ENCODE measurements around the gene TLE6. TPM values are rescaled to one million over a fixed set of nuclear protein-coding genes. Genes with fewer than 3 reads are reported as not detected.

TLE6 gene
- total and polyA plus RNA-seq, 2 of the 8 experiments (the other 6 are each of a cell fraction or from before 2014, with no cell fraction given): 2.5 to 2.9 TPM

- FAIRE-seq: no peak
- Histone ChIP-seq H3K36me3 (ENCODE audit: control insufficient read depth in 2 of 4, insufficient read depth in 4 of 4, low read length in 3 of 4) (no peaks in the 10 kb centered on the region), H3K4me2 (ENCODE audit: insufficient read depth in 1 of 2, low read depth in 2 of 2, low read length in 2 of 2) (peak overlapping the region; percentile 18 to 53; a peak in 3 of 4 replicates), H3K9me3 (ENCODE audit: insufficient read depth in 2 of 2, low read depth in 1 of 2, low read length in 1 of 2) (no peaks in the 10 kb centered on the region), H4K20me1 (replicated peaks in 1 of 2; ENCODE audit: control insufficient read depth in 1 of 2, insufficient read depth in 2 of 2, low read length in 2 of 2) (no peaks in the 10 kb centered on the region), H2AFZ (ENCODE audit: low read length) (no peak overlapping the region), H2BK20ac (ENCODE audit: low read length) (no peak overlapping the region), H3K4ac (replicated peaks; ENCODE audit: insufficient read length, low read depth, low read length) (no peak overlapping the region), H3K9ac (replicated peaks in 1 of 4; ENCODE audit: extremely low read depth in 1 of 4, low read depth in 3 of 4, low read length in 3 of 4) (no peak overlapping the region), H3K18ac (ENCODE audit: extremely low read depth, low read length) (0 out of 2 replicates have a peak overlapping the region, but pooled peaks have one; percentile 13), H2BK15ac (ENCODE audit: low read length) (no peak overlapping the region), H3K23me2 (ENCODE audit: low read depth, low read length) (peaks cover 2% of the 10 kb centered on the region; the same call in 1 of the 2 replicates), H4K5ac (ENCODE audit: insufficient read length, low read depth, low read length) (no peak overlapping the region), H2BK5ac (ENCODE audit: low read depth, low read length) (0 out of 2 replicates have a peak overlapping the region, but pooled peaks have one; percentile 82), H2BK120ac (replicated peaks; ENCODE audit: low read depth, low read length) (no peak overlapping the region), H4K91ac (replicated peaks; ENCODE audit: insufficient read length, low read length) (no peak overlapping the region), H3K14ac (ENCODE audit: insufficient read length) (no peak overlapping the region), H3K56ac (replicated peaks; ENCODE audit: insufficient read length, low read depth, low read length) (no peak overlapping the region), H2BK12ac (ENCODE audit: low read depth, low read length) (no peak overlapping the region), H2AK5ac (ENCODE audit: low read depth, low read length) (no peak overlapping the region), H3K27ac (ENCODE audit: low read depth, low read length) (no peak overlapping the region), H3K79me1 (ENCODE audit: low read depth, low read length) (no peaks in the 10 kb centered on the region), H3K27me3 (replicated peaks in 1 of 4; ENCODE audit: control insufficient read depth in 3 of 4, extremely low read depth in 1 of 4, insufficient read depth in 3 of 4, low read length in 3 of 4) (peaks cover 0 to 5% (median 2%) of the 10 kb centered on the region in 4 experiments; a peak in 2 of 7 replicates), H3K79me2 (ENCODE audit: control insufficient read depth in 1 of 2, insufficient read depth in 2 of 2, low read length in 2 of 2) (no peaks in the 10 kb centered on the region), H4K8ac (ENCODE audit: extremely low read depth, insufficient read depth, low read length) (no peak overlapping the region), H3K4me3 (ENCODE audit: extremely low read depth in 1 of 4, insufficient read depth in 2 of 4, low read depth in 3 of 4, low read length in 4 of 4) (peak overlapping the region in 1 of 4 experiments; percentile 43; a peak in 2 of 8 replicates), H3K23ac (ENCODE audit: insufficient read length) (no peak overlapping the region), H3K4me1 (replicated peaks in 1 of 4; ENCODE audit: control insufficient read depth in 3 of 4, insufficient read depth in 4 of 4, low read length in 3 of 4) (peaks cover 3 to 28% (median 22%) of the 10 kb centered on the region in 4 experiments)
- WGBS, 2 experiments (ENCODE audit: extremely low coverage in 1 of 2, insufficient coverage in 1 of 2, insufficient read length in 1 of 2, insufficient replicate concordance in 2 of 2, low coverage in 1 of 2, low lambda C conversion rate in 2 of 2, missing lambda C conversion rate in 1 of 2): 9% methylated on average over 9 of the region's 14 CpGs; no CpG with 5 or more reads in 1 of the 2 experiments
- TF ChIP-seq RBBP5 (IDR thresholded peaks at IDR 0.05; ENCODE audit: borderline replicate concordance, low read depth, low read length): no peak
- no peak for TF ChIP-seq NANOG (IDR thresholded peaks at IDR 0.05; ENCODE audit: insufficient read depth, low read depth, low read length, poor library complexity, severe bottlenecking)
- peak; percentile 38 for TF ChIP-seq ASH2L (IDR thresholded peaks at IDR 0.05; ENCODE audit: low read length)
- no peak for TF ChIP-seq PHF8 (conservative IDR thresholded peaks at IDR 0.05; ENCODE audit: low read depth, low read length)
- no peak for TF ChIP-seq HDAC6 (IDR thresholded peaks at IDR 0.05; ENCODE audit: low read depth, low read length)
- ChIA-PET POLR2A (ENCODE audit: partially characterized antibody) (interaction anchor here (2.0 to 4.3 kb wide), 3 partner anchors 7 to 51 kb away, joined by 4 to 20 read pairs (median 13); partner anchors contain the start of gene TLE6), CTCF (ENCODE audit: partially characterized antibody) (interaction anchor here (1.6 kb wide), 1 partner anchor 52 kb away, joined by 3 read pairs; no protein-coding TSS in a partner anchor)
- no peak for DNase-seq (ENCODE audit: low read depth in 1 of 2, low spot score in 2 of 2)
These were observed 6.8 kb downstream of the TLE6 start for GRCh38 chr19:2984215-2984528.
